Measurements from ENCODE around the gene C2orf68. TPM values are rescaled to one million over a fixed set of nuclear protein-coding genes. Genes with fewer than 3 reads are reported as not detected.
A peak's percentile ranks its signal among the peaks of the same experiment; 100 is the strongest.

The C2orf68 gene
- total and polyA plus RNA-seq, 2 of the 13 experiments (the other 11 are each of a cell fraction or from before 2014, with no cell fraction given) = 47.1 to 77.4 TPM

DNA sequence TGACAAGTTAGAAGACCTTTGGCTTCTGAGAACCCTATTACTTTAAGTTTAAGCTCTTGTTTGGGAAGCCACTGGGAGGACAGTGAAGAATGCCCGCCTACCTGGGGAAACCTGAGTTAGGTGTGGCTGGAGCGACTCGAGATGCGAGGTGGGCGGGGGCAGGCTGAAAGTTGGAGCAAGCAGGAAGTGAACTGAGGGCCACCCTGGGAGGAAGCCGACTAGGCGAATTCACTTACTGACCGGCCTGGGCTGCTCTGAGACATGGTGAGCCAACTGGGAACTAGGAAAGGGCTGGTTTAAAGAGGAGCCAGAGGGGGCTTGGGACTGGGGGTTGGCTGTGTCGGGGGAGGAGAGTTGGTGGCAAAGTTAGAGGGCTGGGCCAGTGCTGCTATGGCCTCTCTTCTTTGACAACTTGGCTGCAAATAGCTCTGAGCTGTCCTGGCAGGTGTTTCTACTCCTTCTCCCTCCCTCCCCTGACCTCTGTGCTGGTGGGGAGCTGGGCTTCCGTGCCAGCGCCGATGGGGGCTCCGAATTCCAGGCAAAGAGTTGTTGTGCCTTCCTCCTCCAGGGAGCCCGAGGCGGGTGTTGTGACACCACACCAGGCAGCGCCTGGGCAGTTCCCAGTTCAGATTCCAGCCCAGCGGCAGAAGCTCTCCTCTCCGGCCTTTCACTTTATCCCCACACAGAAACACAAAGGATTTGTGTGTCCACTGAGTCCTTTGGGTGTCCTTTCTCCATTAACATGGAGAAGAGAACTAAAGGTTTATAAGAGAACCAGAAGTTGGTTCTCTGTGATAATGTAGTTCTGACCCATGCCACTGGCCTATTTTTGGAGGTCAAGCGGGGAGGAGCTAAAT lies 34.3 kb downstream of the C2orf68 start, which contains the start of gene VAMP8 (continued):
- no peak for TF ChIP-seq NFE2 (CRISPR knock-in tag; IDR thresholded peaks at IDR 0.05)
- TF ChIP-seq, protein P1, sequence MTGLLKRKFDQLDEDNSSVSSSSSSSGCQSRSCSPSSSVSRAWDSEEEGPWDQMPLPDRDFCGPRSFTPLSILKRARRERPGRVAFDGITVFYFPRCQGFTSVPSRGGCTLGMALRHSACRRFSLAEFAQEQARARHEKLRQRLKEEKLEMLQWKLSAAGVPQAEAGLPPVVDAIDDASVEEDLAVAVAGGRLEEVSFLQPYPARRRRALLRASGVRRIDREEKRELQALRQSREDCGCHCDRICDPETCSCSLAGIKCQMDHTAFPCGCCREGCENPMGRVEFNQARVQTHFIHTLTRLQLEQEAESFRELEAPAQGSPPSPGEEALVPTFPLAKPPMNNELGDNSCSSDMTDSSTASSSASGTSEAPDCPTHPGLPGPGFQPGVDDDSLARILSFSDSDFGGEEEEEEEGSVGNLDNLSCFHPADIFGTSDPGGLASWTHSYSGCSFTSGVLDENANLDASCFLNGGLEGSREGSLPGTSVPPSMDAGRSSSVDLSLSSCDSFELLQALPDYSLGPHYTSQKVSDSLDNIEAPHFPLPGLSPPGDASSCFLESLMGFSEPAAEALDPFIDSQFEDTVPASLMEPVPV (CRISPR knock-in tag; IDR thresholded peaks at IDR 0.05) = no peak
- 0 out of 2 replicates have a peak, but pooled peaks have one; percentile 70 for TF ChIP-seq ZBTB3 (CRISPR knock-in tag; IDR thresholded peaks at IDR 0.05; ENCODE audit: borderline replicate concordance, low read depth)
- TF ChIP-seq KDM3A (CRISPR knock-in tag; IDR thresholded peaks at IDR 0.05; ENCODE audit: low read depth) = no peak
- TF ChIP-seq NCOA2 (CRISPR knock-in tag; IDR thresholded peaks at IDR 0.05) = no peak
- no peak for TF ChIP-seq JUNB (CRISPR knock-in tag; IDR thresholded peaks at IDR 0.05; ENCODE audit: borderline replicate concordance)
- no peak for TF ChIP-seq RBAK (CRISPR knock-in tag; IDR thresholded peaks at IDR 0.05)
- TF ChIP-seq TAF1 (CRISPR knock-in tag; IDR thresholded peaks at IDR 0.05) = peak; percentile 46; the same call in 1 of the 2 replicates
- no peak for TF ChIP-seq SETDB1 (CRISPR knock-in tag; IDR thresholded peaks at IDR 0.05; ENCODE audit: borderline replicate concordance)
- TF ChIP-seq MED13 (CRISPR knock-in tag; IDR thresholded peaks at IDR 0.05) = no peak
- no peak for TF ChIP-seq ZNF598 (CRISPR knock-in tag; IDR thresholded peaks at IDR 0.05; ENCODE audit: borderline replicate concordance)
- TF ChIP-seq, protein P2, sequence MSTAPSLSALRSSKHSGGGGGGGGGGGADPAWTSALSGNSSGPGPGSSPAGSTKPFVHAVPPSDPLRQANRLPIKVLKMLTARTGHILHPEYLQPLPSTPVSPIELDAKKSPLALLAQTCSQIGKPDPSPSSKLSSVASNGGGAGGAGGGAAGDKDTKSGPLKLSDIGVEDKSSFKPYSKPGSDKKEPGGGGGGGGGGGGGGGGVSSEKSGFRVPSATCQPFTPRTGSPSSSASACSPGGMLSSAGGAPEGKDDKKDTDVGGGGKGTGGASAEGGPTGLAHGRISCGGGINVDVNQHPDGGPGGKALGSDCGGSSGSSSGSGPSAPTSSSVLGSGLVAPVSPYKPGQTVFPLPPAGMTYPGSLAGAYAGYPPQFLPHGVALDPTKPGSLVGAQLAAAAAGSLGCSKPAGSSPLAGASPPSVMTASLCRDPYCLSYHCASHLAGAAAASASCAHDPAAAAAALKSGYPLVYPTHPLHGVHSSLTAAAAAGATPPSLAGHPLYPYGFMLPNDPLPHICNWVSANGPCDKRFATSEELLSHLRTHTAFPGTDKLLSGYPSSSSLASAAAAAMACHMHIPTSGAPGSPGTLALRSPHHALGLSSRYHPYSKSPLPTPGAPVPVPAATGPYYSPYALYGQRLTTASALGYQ (CRISPR knock-in tag; IDR thresholded peaks at IDR 0.05) = no peak
- TF ChIP-seq ZNF83 (CRISPR knock-in tag; IDR thresholded peaks at IDR 0.05; ENCODE audit: borderline replicate concordance) = 0 out of 2 replicates have a peak, but pooled peaks have one; percentile 19
- no peak for TF ChIP-seq ZNF33B (CRISPR knock-in tag; IDR thresholded peaks at IDR 0.05)
- TF ChIP-seq, protein P3, sequence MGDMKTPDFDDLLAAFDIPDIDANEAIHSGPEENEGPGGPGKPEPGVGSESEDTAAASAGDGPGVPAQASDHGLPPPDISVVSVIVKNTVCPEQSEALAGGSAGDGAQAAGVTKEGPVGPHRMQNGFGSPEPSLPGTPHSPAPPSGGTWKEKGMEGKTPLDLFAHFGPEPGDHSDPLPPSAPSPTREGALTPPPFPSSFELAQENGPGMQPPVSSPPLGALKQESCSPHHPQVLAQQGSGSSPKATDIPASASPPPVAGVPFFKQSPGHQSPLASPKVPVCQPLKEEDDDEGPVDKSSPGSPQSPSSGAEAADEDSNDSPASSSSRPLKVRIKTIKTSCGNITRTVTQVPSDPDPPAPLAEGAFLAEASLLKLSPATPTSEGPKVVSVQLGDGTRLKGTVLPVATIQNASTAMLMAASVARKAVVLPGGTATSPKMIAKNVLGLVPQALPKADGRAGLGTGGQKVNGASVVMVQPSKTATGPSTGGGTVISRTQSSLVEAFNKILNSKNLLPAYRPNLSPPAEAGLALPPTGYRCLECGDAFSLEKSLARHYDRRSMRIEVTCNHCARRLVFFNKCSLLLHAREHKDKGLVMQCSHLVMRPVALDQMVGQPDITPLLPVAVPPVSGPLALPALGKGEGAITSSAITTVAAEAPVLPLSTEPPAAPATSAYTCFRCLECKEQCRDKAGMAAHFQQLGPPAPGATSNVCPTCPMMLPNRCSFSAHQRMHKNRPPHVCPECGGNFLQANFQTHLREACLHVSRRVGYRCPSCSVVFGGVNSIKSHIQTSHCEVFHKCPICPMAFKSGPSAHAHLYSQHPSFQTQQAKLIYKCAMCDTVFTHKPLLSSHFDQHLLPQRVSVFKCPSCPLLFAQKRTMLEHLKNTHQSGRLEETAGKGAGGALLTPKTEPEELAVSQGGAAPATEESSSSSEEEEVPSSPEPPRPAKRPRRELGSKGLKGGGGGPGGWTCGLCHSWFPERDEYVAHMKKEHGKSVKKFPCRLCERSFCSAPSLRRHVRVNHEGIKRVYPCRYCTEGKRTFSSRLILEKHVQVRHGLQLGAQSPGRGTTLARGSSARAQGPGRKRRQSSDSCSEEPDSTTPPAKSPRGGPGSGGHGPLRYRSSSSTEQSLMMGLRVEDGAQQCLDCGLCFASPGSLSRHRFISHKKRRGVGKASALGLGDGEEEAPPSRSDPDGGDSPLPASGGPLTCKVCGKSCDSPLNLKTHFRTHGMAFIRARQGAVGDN (CRISPR knock-in tag; IDR thresholded peaks at IDR 0.05) = peak; percentile 81
- TF ChIP-seq RFX3 (CRISPR knock-in tag; IDR thresholded peaks at IDR 0.05) = no peak
- no peak for TF ChIP-seq AGO2 (optimal IDR thresholded peaks at IDR 0.05; ENCODE audit: low read depth, low read length)
- TF ChIP-seq ZNF768 (CRISPR knock-in tag; IDR thresholded peaks at IDR 0.05) = 0 out of 2 replicates have a peak, but pooled peaks have one; percentile 11
- TF ChIP-seq ZNF766 (CRISPR knock-in tag; IDR thresholded peaks at IDR 0.05; ENCODE audit: borderline replicate concordance) = no peak
- TF ChIP-seq ZNF143 (CRISPR knock-in tag; IDR thresholded peaks at IDR 0.05) = no peak
- no peak for TF ChIP-seq ZNF749 (CRISPR knock-in tag; IDR thresholded peaks at IDR 0.05; ENCODE audit: borderline replicate concordance)
- TF ChIP-seq, protein P4, sequence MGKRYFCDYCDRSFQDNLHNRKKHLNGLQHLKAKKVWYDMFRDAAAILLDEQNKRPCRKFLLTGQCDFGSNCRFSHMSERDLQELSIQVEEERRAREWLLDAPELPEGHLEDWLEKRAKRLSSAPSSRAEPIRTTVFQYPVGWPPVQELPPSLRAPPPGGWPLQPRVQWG (CRISPR knock-in tag; IDR thresholded peaks at IDR 0.05; ENCODE audit: borderline replicate concordance, low read depth) = no peak
